Left lung (tissue), 10 donors: ENCODE results near the gene FGF9. TPM values are rescaled to one million over a fixed set of nuclear protein-coding genes. Genes with fewer than 3 reads are reported as not detected.

ENCODE experiments used
- ATAC-seq: fragments of 200-7000 bp; cut with Tn5 transposase; one replicate; pipeline ENCODE4 v1.9.1; 2020; ENCODE audit warnings: moderate library complexity
- DNase-seq, 4 donors: peaks; one replicate each; pipeline ENCODE4 v3.0.0-alpha.2; 2013 to 2020
- H3K27ac ChIP-seq, 2 donors: fragments of 200-600 bp; sonication (generic) in 1 of 2; one replicate each; pipeline versions ENCODE4 v1.5.0 to v1.8.0; 2020 to 2021
- H3K27me3 ChIP-seq, 2 donors: fragments of 200-600 bp; sonication (generic) in 1 of 2; one replicate each; pipeline versions ENCODE4 v1.5.0 to v1.8.0; 2020 to 2021
- H3K36me3 ChIP-seq, 2 donors: fragments of 200-600 bp; sonication (generic) in 1 of 2; one replicate each; pipeline versions ENCODE4 v1.5.0 to v1.8.0; 2020 to 2021
- H3K4me1 ChIP-seq, 2 donors: fragments of 200-600 bp; one replicate each; pipeline ENCODE4 v1.8.0; 2021
- H3K4me3 ChIP-seq, 2 donors: fragments of 200-600 bp; sonication (generic) in 1 of 2; one replicate each; pipeline versions ENCODE4 v1.5.0 to v1.8.0; 2020 to 2021; ENCODE audit warnings: mild to moderate bottlenecking in 1 of 2
- H3K9me3 ChIP-seq, 2 donors: fragments of 200-600 bp; sonication (generic) in 1 of 2; one replicate each; pipeline versions ENCODE4 v1.5.0 to v1.8.0; 2020 to 2021
- CTCF ChIP-seq, 2 donors: fragments of 200-600 bp; sonication (generic) in 1 of 2; IDR thresholded peaks; one replicate each; pipeline versions ENCODE4 v1.5.0 to v1.8.0; 2021; ENCODE audit warnings: antibody characterized with exemption in 2 of 2
- intact Hi-C, 2 donors: fragments of 100-400 bp; cut with DNase I; formaldehyde crosslinking; loops; one replicate each; pipeline versions ENCODE4 v1.11.2 to v1.14.2; 2022
- polyA plus RNA-seq, 6 donors: library from polyadenylated mRNA; unstranded; fragments of 120-200 nt; gene quantifications; one replicate each; pipeline ENCODE4 v1.2.1, GENCODE V29; 2013; ENCODE audit not compliant: insufficient read length in 6 of 6
- total RNA-seq, 2 donors: library from RNA; stranded (reverse); fragmentation: NEBNext Ultra II Directional; extraction: Animal tissue kit (Norgen Biotek cat#: 25700); gene quantifications; one replicate each; pipeline ENCODE4 v1.2.1, GENCODE V29; 2021
- donor health status: DM: no; HTN: yes; CAD: no.
- donor health status: DM: no; HTN: no; CAD: no.

The FGF9 gene
- total and polyA plus RNA-seq, 8 donors: 1.6 to 35.3 (median 20.0) TPM

- Histone ChIP-seq H3K4me1 (no peaks in the 10 kb centered on the region), H3K27ac (no peak overlapping the region), H3K9me3 (no peaks in the 10 kb centered on the region), H3K27me3 (no peaks in the 10 kb centered on the region), H3K4me3 (no peak overlapping the region), H3K36me3 (no peaks in the 10 kb centered on the region)
- no peak for DNase-seq
- no peak for ATAC-seq
- TF ChIP-seq CTCF (IDR thresholded peaks at IDR 0.05): no peak
- intact Hi-C loops: no loop called here
Measured at GRCh38 chr13:21741396-21741979, 70.6 kb downstream of the FGF9 start.

- intact Hi-C loops: no loop called here
- Histone ChIP-seq H3K4me1 (no peaks in the 10 kb centered on the region), H3K27me3 (no peaks in the 10 kb centered on the region), H3K9me3 (no peaks in the 10 kb centered on the region), H3K36me3 (no peaks in the 10 kb centered on the region), H3K27ac (no peak overlapping the region), H3K4me3 (no peak overlapping the region)
- DNase-seq (no peak), ATAC-seq (no peak)
- TF ChIP-seq CTCF (IDR thresholded peaks at IDR 0.05): no peak
Measured at GRCh38 chr13:21742096-21742495, 71.2 kb downstream of the FGF9 start.

GRCh38 chr13:21744149-21744548, 73.3 kb downstream of the FGF9 start:
- Histone ChIP-seq H3K4me1 (no peaks in the 10 kb centered on the region), H3K4me3 (no peak overlapping the region), H3K27ac (no peak overlapping the region), H3K27me3 (no peaks in the 10 kb centered on the region), H3K9me3 (no peaks in the 10 kb centered on the region), H3K36me3 (no peaks in the 10 kb centered on the region)
- ATAC-seq (no peak), DNase-seq (no peak)
- intact Hi-C loops: no loop called here
- TF ChIP-seq CTCF (IDR thresholded peaks at IDR 0.05): no peak

GRCh38 chr13:21745307-21745706, 74.4 kb downstream of the FGF9 start:
- H3K36me3 ChIP-seq: no peaks in the 10 kb centered on the region
- intact Hi-C loops: no loop called here
- no peak for TF ChIP-seq CTCF (IDR thresholded peaks at IDR 0.05)
- no peak overlapping the region for H3K27ac ChIP-seq
- no peaks in the 10 kb centered on the region for H3K4me1 ChIP-seq
- H3K4me3 ChIP-seq: no peak overlapping the region
- DNase-seq (no peak), ATAC-seq (no peak)
- H3K9me3 ChIP-seq: peaks cover 0 to 3% of the 10 kb centered on the region in 2 donors
- no peaks in the 10 kb centered on the region for H3K27me3 ChIP-seq

- no peak for TF ChIP-seq CTCF (IDR thresholded peaks at IDR 0.05)
- Histone ChIP-seq H3K4me1 (no peaks in the 10 kb centered on the region), H3K4me3 (no peak overlapping the region), H3K9me3 (peaks cover 0 to 3% of the 10 kb centered on the region in 2 donors), H3K36me3 (no peaks in the 10 kb centered on the region), H3K27ac (no peak overlapping the region), H3K27me3 (no peaks in the 10 kb centered on the region)
- DNase-seq (no peak), ATAC-seq (peak; percentile 57)
- intact Hi-C loops: no loop called here
Measured at GRCh38 chr13:21747456-21747855, 76.6 kb downstream of the FGF9 start.
